ENCODE results near the gene FOXJ1.

FOXJ1 gene

GRCh38 chr17:76182016-76182764 lies 41.1 kb upstream of the FOXJ1 start:
- peak; percentile 83 for DNase-seq (ENCODE audit: low spot score)
- peak; percentile 83 for TF ChIP-seq CTCF (IDR thresholded peaks at IDR 0.05)
- no peak overlapping the region for H3K4me3 ChIP-seq
- no peak overlapping the region for H3K27ac ChIP-seq

GRCh38 chr17:76179496-76180467 lies 38.7 kb upstream of the FOXJ1 start:
- H3K27ac ChIP-seq, result no peak overlapping the region
- no peak for TF ChIP-seq CTCF (IDR thresholded peaks at IDR 0.05)
- no peak overlapping the region for H3K4me3 ChIP-seq
- DNase-seq (ENCODE audit: low spot score), result no peak

- no peak for TF ChIP-seq CTCF (IDR thresholded peaks at IDR 0.05)
- Histone ChIP-seq H3K27ac (no peak overlapping the region), H3K4me3 (no peak overlapping the region)
- no peak for DNase-seq (ENCODE audit: low spot score)
Observed at GRCh38 chr17:76178124-76178523, 37.1 kb upstream of the FOXJ1 start.

- DNase-seq (ENCODE audit: low spot score), result no peak
- H3K27ac ChIP-seq, result no peak overlapping the region
- TF ChIP-seq CTCF (IDR thresholded peaks at IDR 0.05), result no peak
- no peak overlapping the region for H3K4me3 ChIP-seq
Observed at GRCh38 chr17:76176701-76177574, 35.9 kb upstream of the FOXJ1 start.

GRCh38 chr17:76174037-76174436 lies 33.0 kb upstream of the FOXJ1 start:
- H3K27ac ChIP-seq, result no peak overlapping the region
- no peak for TF ChIP-seq CTCF (IDR thresholded peaks at IDR 0.05)
- H3K4me3 ChIP-seq, result no peak overlapping the region
- DNase-seq (ENCODE audit: low spot score), result no peak

GRCh38 chr17:76173474-76173873 lies 32.4 kb upstream of the FOXJ1 start:
- TF ChIP-seq CTCF (IDR thresholded peaks at IDR 0.05), result no peak
- no peak overlapping the region for H3K27ac ChIP-seq
- no peak for DNase-seq (ENCODE audit: low spot score)
- H3K4me3 ChIP-seq, result no peak overlapping the region

Measured in coronary artery (tissue), 2 donors.